ENCODE measurements around the gene PDIA2.

DNA sequence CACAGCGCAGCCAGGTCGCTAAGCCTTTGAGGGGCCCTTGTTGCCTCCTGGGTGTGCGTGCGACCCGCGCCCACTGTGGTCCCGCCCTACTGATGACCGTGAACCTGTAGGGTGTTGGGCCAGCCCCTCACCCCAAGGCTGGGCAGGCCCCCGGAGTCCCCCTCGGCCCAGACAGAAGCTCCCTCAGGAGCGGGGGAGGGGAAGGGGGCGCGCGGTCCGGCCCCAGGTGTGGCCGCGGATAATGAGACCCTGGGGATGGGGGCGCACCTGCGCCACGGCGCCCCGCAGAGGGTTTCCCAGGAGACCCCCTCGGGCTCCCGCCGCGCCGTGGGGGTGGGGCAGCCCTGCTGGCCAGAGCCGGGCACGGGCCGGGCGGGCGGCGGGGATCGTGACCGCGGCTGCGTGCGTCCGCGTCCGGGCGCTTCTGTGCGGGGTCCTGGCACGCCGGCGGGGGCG lies 2.9 kb upstream of the PDIA2 start:
- TF ChIP-seq CTCF (conservative IDR thresholded peaks at IDR 0.05) = no peak
- no peak for TF ChIP-seq ZFX (IDR thresholded peaks at IDR 0.05)
